Left forelimb (tissue), 1 donor: ENCODE data around the gene GPAM.

Source experiments
- DNase-seq: peaks from one replicate; pipeline ENCODE4 v3.0.0-alpha.2; 2018; ENCODE audit warnings: low spot score

The GPAM gene

DNA sequence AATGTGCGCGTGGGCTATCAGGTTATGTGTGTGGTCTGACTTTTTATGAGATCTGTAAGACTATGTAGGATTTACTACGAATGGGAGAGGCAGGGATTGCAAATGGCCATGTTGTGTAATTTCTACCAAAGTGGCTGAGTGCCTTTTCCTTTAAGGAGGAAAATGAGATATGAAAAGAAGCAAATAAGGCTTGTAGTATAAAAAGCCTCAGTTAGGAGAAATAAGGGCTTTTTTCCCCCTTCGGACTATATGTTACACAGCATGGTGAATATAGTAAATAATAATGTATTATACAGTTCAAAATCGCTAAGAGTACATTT is 447 bp upstream of the GPAM start:
- DNase-seq: no peak

DNA sequence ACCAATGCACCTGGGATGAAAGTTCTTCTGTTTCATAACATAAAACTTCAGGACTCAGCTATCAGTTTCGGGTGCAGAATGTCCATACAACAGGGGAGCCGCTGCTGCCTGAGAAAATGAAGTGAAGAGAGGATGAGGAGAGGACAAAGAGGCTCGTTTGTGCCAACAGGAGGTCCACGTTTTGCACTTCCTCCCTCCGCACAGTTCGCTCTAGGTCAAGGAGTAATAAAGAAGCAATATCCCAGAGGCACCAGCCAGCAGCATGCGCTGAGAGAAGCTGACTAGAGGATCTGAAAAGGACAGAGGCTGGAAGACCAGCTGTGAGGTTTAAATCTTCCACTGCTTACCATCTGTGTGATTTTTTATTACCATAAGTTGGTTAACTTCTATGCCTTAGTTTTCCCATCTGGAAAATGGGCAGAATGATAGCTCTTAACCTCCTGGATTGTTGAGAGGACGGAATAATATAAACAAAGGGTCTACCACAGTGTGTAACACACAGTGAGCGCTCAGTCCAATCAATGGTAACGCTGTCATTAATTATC is 709 bp downstream of the GPAM start:
- DNase-seq: no peak

DNA sequence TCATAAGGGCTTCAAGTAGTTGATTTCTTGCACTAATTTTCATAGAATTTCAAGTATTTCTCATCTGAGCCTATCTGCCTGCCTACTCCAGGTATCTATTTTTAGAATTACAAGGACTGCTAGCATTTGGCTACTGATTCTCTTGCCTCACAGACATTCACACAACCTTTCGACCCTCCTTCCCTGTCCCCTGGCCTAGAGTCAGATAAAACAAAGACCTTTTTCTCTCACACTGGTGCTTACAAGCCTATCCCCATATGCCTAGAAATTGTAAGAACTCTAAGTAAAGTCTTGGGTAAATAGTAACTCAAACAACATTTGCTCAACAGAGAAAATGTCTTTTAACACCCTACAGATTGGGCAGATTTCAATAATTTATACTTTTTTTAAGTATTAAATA is 6.3 kb downstream of the GPAM start:
- DNase-seq: no peak

DNA sequence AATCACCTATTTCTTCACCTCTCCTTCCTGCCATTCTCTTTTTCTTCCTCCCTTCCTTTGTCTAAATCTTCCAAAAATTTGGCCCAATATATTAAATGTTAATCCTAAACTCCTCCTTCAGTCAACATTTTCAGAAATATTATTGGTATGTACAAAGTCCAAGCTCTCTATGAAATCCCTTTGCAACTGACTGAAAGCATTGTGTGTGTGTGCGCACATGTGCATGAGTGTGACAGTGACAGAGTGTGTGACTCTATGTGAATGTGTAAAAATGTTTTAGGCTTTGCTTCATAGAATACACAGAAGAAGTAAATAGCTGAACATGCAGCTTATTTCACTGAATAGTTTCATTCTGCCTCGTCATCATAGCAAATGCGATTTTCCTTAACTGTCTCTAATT is 7.0 kb downstream of the GPAM start:
- no peak for DNase-seq

DNA sequence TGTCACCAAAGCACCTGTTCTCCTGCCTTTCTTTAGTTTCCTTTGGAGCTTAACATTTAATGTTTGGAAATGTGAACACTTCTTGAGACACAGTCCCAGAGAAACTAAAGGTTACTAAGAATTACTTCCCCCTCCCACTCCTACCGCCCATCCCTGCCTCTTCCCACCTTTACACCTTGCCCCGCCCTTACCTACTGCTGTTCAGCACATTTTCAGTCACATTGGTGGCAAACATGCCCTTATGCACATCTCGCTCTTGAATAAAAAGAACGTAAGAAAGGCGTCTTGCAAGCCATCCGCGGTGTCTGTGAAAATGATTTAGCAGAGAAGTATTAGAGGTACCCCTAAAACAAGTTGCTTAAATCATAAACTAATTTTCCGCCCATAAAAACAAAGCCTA is 8.2 kb downstream of the GPAM start:
- no peak for DNase-seq

DNA sequence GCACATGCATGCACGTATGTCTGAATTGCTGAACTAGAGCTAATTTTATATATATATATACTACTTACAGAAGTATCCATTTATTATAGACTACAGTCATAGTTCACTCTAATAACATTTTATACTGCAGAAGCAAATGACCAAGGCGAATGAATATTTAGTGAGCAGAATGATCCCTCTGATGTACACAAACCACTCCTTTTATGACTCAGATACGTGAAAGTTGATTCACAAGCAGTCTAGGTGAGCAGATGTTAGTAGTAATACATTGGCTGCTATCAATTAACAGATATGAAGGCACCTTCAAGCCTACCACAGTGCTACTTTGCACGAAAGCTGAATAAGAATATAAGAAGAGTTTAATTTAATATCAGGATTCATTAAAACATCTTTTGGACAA is 10.4 kb downstream of the GPAM start:
- DNase-seq: no peak

DNA sequence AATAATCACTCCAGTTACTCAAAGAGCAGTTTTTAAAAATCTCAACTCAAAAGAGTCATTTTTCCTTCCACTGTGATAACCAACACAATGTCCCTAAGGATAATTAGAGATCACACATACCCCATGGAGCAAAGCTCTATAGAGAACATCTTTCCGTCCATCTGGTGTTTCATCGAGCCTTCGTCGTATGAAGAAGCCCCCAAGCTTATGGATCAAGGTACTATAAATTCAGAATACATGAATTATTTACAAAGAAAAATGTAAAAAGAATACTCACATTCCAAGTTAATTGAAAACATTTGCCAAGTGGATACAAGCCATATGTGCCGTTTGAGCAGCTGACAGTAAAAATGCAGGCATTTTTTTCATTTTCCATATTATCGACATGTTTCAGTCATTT is 14.8 kb downstream of the GPAM start:
- no peak for DNase-seq

DNA sequence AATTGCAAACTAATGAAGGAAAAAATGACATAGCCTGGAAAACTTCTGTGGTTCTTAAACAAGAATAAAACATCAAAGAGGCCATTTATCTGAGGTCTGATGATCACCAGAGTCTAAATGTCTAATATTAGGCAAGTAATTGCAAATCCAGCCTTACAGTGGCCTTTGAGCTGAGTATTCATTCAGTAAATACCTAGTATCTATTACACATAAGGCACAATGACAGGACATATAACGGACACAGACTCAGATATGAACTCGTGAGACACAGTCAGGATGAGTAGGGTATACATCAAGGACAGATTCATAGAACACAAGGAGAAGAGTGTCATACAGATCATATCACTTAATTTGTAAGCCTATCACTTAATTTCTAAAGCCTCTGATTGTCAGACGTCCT is 16.8 kb downstream of the GPAM start:
- DNase-seq: no peak

DNA sequence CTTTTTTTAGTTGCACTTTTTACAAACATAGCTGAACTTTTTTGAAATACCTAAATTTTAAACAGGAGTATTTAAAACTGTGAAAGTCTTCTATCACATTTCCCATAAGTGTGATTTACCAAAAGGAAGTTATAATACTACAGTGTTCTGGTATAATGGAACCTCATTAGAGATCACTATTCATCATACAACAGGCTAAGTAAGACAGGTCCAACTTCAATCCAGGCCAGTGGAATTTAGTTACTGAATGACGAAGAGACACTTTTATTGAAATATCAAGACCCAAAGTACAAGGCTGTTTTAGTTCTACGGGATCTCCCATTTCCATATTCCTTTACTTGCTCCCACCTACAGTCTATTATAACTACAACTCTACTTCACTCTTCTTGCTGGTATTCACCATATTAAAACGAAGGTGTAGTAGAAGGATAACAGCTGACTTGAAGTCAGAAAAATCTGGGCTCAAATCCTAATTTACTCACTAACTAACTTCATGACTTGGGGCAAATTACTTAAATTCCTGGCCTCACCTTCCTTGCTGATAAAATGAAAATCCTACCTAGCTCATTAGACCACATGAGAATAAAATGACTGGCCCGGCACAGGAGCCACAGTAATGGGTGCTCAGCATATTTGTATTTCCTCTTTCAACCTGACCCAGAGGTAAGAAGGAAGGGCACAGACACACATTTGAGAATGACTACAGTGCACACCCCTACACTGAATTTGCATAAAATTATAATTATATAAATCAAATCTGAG is 21.6 kb downstream of the GPAM start:
- no peak for DNase-seq

DNA sequence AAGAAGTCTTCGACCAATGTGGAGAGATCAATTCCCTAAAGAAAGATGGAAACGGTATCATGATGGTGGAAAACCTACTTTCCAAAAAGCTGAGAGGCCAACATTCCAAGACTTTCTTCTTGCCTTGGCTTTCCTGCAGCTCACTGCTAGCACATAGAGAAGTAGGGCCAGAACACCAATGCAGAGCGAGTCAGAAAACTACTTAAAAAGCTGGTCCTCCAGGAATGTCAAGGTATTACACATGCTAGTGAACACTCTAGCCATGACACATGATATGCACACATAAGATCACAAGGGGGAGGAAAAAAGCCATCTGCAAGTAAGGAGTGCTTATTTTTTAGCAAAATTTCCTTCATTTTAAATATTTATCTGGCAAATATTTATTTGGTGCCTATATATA is 22.7 kb downstream of the GPAM start:
- no peak for DNase-seq

DNA sequence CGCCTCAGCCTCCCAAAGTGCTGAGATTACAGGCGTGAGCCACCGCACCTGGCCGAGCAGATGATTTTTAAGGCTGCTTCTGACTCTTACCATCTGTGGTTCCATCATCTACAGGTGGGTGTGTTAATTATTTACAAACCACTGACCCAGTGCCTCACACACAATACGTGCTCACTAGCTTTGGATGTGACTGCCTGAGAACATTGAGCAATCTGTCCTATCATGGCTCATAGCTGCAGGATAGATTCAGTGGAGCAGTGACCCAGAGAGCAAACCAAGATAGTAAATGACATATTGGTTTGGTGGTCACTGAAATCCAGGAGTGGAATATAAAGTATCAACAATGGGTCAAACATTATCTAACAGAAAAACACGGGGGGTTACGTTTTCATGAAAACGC is 24.1 kb downstream of the GPAM start:
- no peak for DNase-seq

DNA sequence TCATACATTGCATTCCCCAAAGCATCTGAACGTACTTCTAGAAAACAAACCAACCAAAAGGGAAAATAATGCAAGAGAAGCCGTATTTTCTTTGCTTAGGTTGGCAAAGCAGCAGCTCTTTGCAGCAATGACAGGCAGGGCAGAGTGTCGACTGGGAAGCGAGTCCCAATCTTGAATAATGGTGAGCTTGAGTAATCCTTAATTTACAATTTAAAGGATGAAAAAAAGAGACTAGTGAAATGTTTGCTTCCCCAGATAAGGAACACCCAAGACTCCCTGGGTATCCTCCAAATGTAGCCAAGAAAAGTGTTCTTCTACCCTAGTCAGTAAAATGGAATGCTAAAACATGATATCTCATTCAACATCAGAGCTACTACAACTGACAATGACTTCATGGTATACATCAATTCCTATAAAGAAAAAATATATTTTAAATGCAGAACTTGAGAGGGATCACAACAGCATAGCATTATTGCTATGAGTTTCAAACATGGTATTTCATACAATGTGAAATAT is 32.0 kb downstream of the GPAM start:
- no peak for DNase-seq

DNA sequence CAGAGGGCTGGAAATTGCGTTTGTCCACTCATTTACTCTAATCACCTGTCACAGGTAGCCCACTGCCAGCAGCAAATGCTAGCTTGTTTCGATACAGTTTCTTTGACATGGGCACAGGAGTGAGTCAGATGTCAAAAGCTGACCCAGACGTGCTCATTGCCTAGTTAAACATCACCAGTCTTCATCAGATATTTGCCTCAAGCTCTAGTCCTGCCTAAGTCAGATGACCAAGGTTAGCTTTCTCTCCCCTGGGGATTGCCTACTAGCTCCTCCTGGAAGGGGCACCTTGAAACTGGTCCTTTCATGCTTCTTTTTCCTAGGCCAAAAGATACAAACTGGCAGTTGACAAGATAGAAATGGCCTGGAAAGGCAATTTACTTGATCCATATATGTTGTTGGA is 35.2 kb downstream of the GPAM start:
- DNase-seq: no peak

DNA sequence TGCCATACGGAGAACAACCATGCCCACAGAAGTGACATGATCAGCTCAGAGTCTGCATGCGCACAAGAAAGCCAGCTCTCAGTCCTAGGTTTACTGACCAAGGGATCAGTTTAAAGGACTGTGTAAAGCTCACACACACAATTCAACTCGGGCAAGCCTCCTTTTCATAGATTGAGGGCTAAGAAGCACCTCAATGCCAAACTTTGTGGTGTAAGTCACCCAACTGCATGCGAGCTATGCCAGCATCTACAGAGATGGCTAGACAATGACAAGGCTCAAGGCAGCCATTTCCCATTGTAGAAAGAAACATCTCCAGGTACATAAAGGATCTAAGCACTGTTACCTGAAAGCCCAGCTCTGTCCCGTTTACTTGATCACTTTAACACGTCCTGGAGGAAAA is 36.8 kb downstream of the GPAM start:
- no peak for DNase-seq

DNA sequence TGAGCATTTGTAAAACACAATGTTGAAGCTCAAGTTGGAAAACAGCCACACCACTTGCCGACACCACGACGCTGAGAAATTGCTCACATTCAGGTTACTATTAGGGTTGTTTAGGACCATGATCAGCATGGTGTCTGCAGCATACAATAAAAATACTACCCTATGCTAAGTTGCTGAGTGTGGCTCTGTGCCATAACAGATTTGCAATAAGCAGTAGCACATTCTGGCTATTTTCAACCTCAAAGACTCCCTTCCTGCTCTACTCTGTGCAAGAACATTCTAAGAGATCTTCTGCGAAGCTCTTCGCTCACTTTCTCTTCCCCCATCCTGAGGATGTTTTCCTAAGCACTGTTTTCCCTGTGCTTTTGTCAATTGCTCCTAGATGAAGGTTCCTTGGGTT is 38.3 kb downstream of the GPAM start:
- DNase-seq: no peak

DNA sequence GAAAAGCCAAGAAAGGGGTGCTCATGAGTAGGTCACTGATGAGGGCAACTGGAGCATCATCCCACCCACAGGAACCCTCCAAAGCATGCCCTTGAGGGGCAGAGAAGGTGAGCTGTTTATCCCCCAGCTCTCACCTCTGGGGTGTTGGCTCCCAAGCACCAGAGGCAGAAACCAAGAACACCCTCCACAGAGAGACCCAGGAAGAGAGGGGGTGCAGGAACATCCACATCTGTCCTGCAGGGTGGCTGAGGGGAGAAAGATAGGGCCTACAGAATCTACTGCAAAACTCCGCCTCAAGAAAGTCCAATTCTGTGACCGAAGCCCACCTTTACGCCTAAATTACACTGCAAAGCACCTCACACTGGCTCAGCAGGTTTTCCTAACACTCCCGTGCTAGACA is 40.1 kb downstream of the GPAM start:
- no peak for DNase-seq

DNA sequence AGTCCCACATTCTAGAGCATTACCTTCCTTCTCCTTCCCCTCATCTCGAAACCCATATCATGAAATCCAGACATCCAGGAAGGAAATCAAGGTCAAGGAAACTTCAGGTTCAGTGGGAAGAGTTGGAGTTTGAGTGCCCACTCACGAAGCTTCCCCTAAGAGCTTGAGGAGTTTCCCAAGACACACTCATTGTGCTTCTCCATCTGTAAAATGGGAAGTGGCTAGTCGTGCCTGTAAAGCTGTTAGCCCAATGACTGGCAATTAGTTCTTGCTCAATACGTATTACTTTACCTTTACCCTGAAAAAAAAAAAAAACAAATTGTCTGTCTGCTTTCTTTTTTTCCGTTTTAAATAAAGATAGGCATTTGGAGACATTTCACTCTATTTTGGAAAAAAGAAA is 42.3 kb downstream of the GPAM start:
- no peak for DNase-seq

DNA sequence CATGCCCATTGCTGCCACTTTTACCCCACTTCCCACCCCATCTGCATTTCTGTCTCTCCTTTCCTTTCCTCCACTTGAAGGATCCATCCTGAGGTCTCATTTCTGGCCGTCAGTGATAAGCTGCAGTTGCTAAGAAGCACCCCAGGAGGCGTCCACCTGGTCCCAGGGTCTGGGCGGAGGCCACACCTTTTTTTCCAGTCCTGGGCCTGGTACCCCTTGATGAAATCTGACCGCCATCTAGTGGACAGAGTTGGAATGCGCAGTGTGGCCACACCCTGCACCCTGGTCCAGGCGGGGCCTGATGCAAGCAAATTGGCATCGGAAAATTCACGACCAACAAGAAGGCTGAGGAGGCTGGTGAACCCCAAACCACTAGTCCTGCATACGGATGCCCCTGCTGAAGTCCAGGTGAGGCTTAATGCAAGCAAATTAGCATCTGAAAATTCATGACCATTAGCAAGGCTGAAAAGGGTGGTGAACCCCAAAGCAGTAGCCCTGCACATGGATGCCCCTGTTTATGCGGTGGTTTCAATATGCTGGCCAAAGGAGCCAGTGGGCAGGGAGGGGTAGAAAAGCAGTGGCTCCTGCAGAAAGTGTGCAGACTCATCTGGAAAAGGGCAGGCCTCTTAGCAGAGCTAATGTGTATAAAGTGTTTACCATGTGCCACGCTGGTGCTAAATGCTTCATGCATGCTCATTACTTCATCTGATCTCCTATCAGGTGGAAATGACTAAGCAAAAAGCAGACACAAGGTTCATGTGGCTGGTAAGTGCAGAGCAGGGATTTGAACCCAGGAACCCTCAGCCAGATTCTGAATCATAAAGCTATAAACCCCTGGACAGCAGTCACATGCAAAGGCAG is 43.2 kb downstream of the GPAM start:
- peak; percentile 75 for DNase-seq

DNA sequence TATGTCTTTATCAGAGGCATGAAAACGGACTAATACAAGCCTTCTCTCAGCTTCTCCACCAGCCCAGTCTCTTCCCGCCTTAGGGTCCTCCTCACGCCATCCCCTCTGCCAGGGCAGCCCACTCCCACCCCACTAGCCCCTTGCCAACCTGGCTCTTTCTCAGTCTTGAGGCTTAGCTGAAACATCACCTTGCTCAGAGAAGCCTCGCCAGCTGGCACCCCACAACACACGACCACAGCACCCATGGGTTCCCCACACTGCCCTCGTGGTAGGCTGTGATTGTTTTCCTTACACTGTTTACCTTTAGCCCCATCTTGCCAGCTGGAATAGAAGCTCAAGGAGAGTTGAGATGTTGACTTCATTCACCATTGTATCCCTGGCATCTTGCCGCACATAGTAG is 44.4 kb downstream of the GPAM start:
- no peak for DNase-seq

DNA sequence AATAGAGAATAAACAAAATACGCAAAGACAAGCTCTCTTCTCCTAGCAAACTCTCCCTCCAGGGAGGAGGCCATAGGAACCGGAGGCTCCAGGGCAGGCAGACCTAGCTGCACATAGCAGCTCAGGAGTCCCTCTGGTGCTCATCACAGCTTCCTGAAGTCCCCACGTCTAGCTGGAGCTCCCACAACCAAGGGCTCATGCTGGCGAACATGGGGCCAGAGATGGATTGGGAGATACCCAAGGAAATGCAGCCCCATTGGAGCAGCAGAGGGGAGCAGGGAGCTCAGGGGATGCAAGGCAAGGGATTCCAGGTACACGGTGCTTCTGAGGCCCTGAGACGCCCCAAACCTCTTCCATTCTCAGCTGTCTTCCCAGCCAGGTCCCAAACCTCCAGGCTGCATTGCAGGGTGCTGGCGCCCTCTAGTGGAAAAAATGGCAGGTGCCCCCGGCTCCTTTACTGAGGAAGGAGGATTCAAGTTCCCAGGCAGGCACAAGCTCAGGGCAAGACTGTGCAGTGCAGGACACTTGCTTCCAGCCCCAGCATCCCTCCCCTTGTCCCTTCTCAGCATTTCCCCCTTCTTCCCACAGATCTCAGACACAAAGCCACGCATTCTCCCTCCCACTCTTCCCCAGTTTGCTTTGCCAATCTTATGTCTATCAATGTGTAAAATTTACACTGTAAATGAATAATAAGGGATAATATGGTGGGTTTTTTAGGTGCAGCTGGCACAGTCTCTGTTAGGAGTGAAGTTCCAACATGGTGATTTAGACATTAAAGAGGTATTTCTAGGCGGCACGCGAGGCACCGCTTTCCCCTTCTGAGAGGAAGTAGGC is 46.2 kb downstream of the GPAM start:
- DNase-seq: peak; percentile 81

DNA sequence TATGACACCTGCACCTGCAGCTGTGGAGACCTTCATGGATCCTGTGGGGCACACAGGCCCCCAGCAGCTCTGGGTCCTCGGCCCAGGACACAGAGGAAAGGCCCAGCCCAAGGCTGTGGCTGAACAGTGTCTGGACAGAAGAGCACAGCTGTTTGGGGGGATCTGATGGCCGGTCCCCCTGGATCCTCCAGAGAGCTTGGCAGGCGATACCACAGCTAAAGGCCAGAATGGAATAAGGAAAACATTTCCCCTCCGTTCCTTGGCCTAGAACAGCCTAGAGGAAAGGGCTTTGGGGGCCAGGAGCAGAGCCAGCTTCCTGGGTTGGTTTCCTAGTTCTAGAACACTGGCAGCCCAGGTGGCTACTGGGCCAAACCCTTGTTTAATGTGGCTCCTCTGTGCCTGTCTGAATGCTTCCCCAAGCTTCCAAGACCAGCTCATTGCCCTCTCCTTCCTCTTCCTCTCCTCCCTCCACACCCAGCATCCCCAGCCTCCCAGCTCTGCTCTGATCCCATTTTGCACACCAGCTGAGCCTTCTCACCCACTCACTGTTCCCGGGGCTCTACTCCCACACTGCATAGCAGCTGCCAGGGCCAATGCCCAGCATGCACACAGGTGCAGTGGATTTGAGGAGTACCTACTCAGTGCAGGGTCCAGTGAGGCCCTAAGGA is 46.9 kb downstream of the GPAM start:
- DNase-seq: no peak

DNA sequence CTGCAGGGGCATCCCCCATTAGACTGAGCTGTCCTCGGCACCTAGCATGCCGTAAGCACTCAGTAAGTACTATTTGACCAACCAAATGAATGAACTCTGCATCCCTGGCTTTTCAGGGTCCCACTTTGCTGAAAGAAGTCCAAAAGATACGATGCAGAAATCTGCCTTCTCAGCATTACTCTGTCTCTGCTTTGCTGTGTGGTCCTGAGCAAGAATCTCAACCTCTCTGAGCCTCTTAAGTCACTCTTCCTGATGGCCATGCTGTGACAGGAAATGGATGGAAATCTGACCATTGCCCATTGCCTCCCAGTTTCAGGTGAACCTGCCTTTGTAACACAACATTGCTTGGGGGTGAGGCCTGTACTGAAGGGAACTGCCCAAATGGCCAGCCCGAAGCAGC is 48.0 kb downstream of the GPAM start:
- DNase-seq: no peak
